Measurements from ENCODE around the gene TMEM236.
A peak's percentile ranks its signal among the peaks of the same experiment; 100 is the strongest.

The TMEM236 gene

GRCh38 chr10:17833656-17834055 is 81.7 kb downstream of the TMEM236 start:
- Histone ChIP-seq H3K9me3 (no peaks in the 10 kb centered on the region), H3K27me3 (ENCODE audit: low read depth) (peaks cover 3% of the 10 kb centered on the region; the same call in 1 of the 2 replicates), H3K4me1 (no peaks in the 10 kb centered on the region), H3K4me3 (no peak overlapping the region), H3K36me3 (replicated peaks) (no peaks in the 10 kb centered on the region)
- DNase-seq (ENCODE audit: low spot score in 2 of 2): no peak
- in situ Hi-C loops (cut with MboI; ENCODE audit: low sequenced_read_pairs): no loop called here

DNA sequence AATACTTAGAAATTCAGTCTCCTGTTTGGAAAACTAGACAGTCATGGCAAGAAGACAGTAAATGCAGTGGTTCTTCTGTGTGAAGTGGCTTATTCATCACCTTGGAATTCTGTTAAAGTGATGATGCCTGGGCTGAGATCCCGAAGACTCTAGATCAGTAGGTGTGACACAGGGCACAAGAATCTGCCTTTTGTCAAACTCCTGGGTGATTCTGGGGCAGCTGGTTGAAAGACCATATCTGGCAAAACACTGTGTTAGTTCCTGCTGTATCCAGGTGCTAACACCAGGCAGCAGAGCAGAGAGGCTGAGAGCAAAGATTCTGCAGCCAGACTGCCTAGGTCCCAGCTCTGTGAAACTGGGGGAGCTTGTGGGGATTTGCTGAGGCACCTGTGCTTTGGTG is 83.7 kb downstream of the TMEM236 start:
- H3K4me1 ChIP-seq: no peaks in the 10 kb centered on the region
- no peaks in the 10 kb centered on the region for H3K9me3 ChIP-seq
- H3K36me3 ChIP-seq (replicated peaks): no peaks in the 10 kb centered on the region
- in situ Hi-C loops (cut with MboI; ENCODE audit: low sequenced_read_pairs): no loop called here
- H3K4me3 ChIP-seq: no peak overlapping the region
- DNase-seq (ENCODE audit: low spot score in 2 of 2): no peak
- H3K27me3 ChIP-seq (ENCODE audit: low read depth): no peaks in the 10 kb centered on the region

- H3K36me3 ChIP-seq (replicated peaks): no peaks in the 10 kb centered on the region
- H3K4me1 ChIP-seq: no peaks in the 10 kb centered on the region
- H3K27me3 ChIP-seq (ENCODE audit: low read depth): no peaks in the 10 kb centered on the region
- peak in 1 of 2 experiments; percentile 30 for DNase-seq (ENCODE audit: low spot score in 2 of 2)
- no peak overlapping the region for H3K4me3 ChIP-seq
- no peaks in the 10 kb centered on the region for H3K9me3 ChIP-seq
- in situ Hi-C loops (cut with MboI; ENCODE audit: low sequenced_read_pairs): no loop called here
These were observed 84.9 kb downstream of the TMEM236 start for GRCh38 chr10:17836942-17837341.

DNA sequence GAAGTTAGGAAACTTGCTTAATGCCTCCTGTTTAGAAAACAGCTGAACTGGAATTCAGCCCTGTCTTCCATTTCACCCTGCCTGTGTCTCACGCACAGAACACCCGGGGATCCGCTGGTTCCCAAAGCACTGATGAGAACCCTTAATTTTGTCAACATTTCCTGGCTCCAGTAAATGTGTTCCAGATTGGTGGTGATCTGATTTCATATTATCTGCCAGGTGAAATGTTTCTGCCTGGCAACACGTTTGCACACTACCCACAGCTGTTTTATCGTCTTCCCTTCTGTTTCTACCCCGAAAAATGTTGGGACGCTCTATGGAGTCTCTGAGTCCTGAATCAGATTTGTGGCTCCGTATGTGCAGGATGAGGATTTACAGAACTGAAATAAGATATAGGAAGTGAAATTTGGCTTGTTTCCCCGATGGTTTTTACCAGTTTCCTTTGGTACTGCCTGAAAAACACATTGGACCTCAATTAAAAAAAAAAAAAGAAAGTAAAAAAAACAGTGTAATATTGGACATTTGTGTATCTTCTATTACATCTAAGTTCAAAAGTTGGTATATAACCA is 86.2 kb downstream of the TMEM236 start:
- H3K4me1 ChIP-seq: no peaks in the 10 kb centered on the region
- no peaks in the 10 kb centered on the region for H3K9me3 ChIP-seq
- no peaks in the 10 kb centered on the region for H3K36me3 ChIP-seq (replicated peaks)
- no peaks in the 10 kb centered on the region for H3K27me3 ChIP-seq (ENCODE audit: low read depth)
- H3K4me3 ChIP-seq: no peak overlapping the region
- in situ Hi-C loops (cut with MboI; ENCODE audit: low sequenced_read_pairs): no loop called here
- DNase-seq (ENCODE audit: low spot score in 2 of 2): no peak

GRCh38 chr10:17841050-17841449 is 89.0 kb downstream of the TMEM236 start:
- no peak for DNase-seq (ENCODE audit: low spot score in 2 of 2)
- no peaks in the 10 kb centered on the region for H3K27me3 ChIP-seq (ENCODE audit: low read depth)
- H3K9me3 ChIP-seq: no peaks in the 10 kb centered on the region
- in situ Hi-C loops (cut with MboI; ENCODE audit: low sequenced_read_pairs): loop anchor here (10.0 kb wide), 1 partner anchor 374 kb away; no protein-coding TSS in a partner anchor
- no peaks in the 10 kb centered on the region for H3K4me1 ChIP-seq
- no peaks in the 10 kb centered on the region for H3K36me3 ChIP-seq (replicated peaks)
- H3K4me3 ChIP-seq: no peak overlapping the region

DNA sequence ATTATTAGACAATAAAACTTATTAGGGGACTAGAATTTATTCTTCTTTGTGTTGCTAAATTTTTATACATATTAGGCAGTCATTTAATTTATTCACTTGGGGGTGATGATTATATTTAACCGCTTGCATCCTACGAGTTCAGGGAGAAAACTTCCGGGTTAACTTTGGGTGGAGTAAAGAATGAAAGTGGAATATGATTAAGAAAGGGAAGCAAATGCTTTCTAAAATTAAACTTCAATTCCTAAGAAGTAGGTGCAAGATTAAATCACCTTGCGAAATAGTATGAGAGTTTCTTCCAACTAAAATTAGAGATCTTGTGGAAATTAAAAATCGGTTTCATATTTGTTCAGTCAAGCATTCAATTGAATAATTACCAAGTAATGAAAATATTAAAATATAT is 90.6 kb downstream of the TMEM236 start:
- H3K4me3 ChIP-seq: no peak overlapping the region
- no peaks in the 10 kb centered on the region for H3K36me3 ChIP-seq (replicated peaks)
- H3K4me1 ChIP-seq: no peaks in the 10 kb centered on the region
- in situ Hi-C loops (cut with MboI; ENCODE audit: low sequenced_read_pairs): loop anchor here (10.0 kb wide), 1 partner anchor 372 kb away; no protein-coding TSS in a partner anchor
- no peaks in the 10 kb centered on the region for H3K27me3 ChIP-seq (ENCODE audit: low read depth)
- no peak for DNase-seq (ENCODE audit: low spot score in 2 of 2)
- H3K9me3 ChIP-seq: no peaks in the 10 kb centered on the region

DNA sequence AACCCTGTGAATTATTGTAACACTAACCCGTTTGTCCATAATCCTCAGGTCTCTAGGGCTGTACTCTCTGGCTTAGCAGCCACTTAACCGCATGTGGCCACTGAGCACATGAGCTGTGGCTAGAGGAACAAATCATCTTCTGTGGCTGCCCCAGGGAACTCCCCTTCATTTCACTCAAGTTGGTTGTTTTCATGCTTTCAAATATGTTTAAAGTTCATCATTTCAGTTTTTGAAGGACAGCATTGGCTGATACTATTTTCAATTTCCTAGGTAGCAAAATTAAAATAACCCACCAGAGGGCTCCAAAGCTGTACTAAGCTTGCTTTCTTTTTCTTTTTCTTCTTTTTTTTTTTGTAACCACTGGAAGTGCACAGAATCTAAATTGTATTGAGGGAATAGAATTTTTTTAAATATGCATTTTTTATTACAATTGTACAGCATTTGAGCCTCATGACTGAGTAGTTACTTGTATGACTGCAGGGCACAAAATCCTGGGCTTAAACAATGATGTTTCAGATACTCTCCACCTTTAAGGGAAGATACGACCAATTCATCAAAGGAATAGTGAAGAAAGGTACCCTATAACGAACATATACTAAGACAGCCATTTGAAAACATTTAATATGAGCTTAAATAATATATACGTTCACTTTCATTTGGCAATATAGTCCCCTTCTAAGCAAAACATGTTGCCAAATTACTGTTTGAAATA is 95.7 kb downstream of the TMEM236 start:
- H3K36me3 ChIP-seq (replicated peaks): no peaks in the 10 kb centered on the region
- H3K9me3 ChIP-seq: no peaks in the 10 kb centered on the region
- in situ Hi-C loops (cut with MboI; ENCODE audit: low sequenced_read_pairs): loop anchor here (10.0 kb wide), 1 partner anchor 367 kb away; no protein-coding TSS in a partner anchor
- no peaks in the 10 kb centered on the region for H3K4me1 ChIP-seq
- H3K27me3 ChIP-seq (ENCODE audit: low read depth): no peaks in the 10 kb centered on the region
- peak in 1 of 2 experiments; percentile 15 for DNase-seq (ENCODE audit: low spot score in 2 of 2)
- no peak overlapping the region for H3K4me3 ChIP-seq

DNA sequence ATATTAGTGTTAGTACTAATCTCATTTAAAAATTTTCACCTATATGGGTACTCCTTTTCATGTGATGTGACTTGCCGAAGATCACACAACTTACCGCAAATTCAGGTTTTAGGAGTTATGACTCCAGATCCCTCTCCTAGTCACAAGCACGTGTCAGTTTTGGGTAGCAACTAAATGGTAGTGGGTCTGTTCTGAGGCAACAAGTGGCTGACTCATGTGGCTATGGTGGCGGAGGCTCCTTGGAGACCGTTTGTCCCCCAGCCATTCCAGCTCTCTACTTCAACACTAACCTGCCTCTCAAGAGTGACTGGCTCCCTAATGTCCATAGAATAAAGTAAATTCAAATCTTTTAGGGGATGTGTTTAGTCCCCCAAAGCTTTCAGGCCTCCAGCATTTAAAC is 96.6 kb downstream of the TMEM236 start:
- no peak for DNase-seq (ENCODE audit: low spot score in 2 of 2)
- no peaks in the 10 kb centered on the region for H3K27me3 ChIP-seq (ENCODE audit: low read depth)
- no peak overlapping the region for H3K4me3 ChIP-seq
- H3K9me3 ChIP-seq: no peaks in the 10 kb centered on the region
- in situ Hi-C loops (cut with MboI; ENCODE audit: low sequenced_read_pairs): loop anchor here (10.0 kb wide), 1 partner anchor 366 kb away; no protein-coding TSS in a partner anchor
- H3K36me3 ChIP-seq (replicated peaks): no peaks in the 10 kb centered on the region
- no peaks in the 10 kb centered on the region for H3K4me1 ChIP-seq

Data from HAP-1 (cell line).